HTERT RPE-1 (cell line): ENCODE results near the gene CA10.

Experiments
- in situ Hi-C: fragments of 300-500 bp; cut with MboI; formaldehyde crosslinking; loops from 4 replicates; pipeline ENCODE4 v1.14.3; 2020; ENCODE audit warnings: low sequenced_read_pairs

The CA10 gene

GRCh38 chr17:52158450-52159042 lies at the start of gene CA10:
Gene CA10 (minus strand): TSS chr17:52158714.
- in situ Hi-C loops: no loop called here

GRCh38 chr17:52207796-52208195 lies 49.3 kb upstream of the CA10 start:
- in situ Hi-C loops: no loop called here

GRCh38 chr17:52202520-52203080 lies 44.1 kb upstream of the CA10 start:
- in situ Hi-C loops: no loop called here

GRCh38 chr17:52201767-52202519 lies 43.4 kb upstream of the CA10 start:
- in situ Hi-C loops: no loop called here

GRCh38 chr17:52191491-52191890 lies 33.0 kb upstream of the CA10 start:
- in situ Hi-C loops: no loop called here

- in situ Hi-C loops: no loop called here
Observed at GRCh38 chr17:52181782-52182181, 23.3 kb upstream of the CA10 start.

GRCh38 chr17:52178012-52178411 lies 19.5 kb upstream of the CA10 start:
- in situ Hi-C loops: no loop called here

GRCh38 chr17:52170963-52171572 lies 12.6 kb upstream of the CA10 start:
- in situ Hi-C loops: no loop called here

- in situ Hi-C loops: no loop called here
Observed at GRCh38 chr17:52160136-52160567, 1.6 kb upstream of the CA10 start.

- in situ Hi-C loops: no loop called here
Observed at GRCh38 chr17:52159246-52160135, 977 bp upstream of the CA10 start.

GRCh38 chr17:52157603-52158449 lies 688 bp downstream of the CA10 start:
- in situ Hi-C loops: no loop called here

GRCh38 chr17:52156576-52157570 lies 1.6 kb downstream of the CA10 start:
- in situ Hi-C loops: no loop called here

GRCh38 chr17:52155301-52155700 lies 3.2 kb downstream of the CA10 start:
- in situ Hi-C loops: no loop called here

- in situ Hi-C loops: no loop called here
Observed at GRCh38 chr17:52154466-52154865, 4.0 kb downstream of the CA10 start.

GRCh38 chr17:52150935-52151334 lies 7.6 kb downstream of the CA10 start:
- in situ Hi-C loops: no loop called here

- in situ Hi-C loops: no loop called here
Observed at GRCh38 chr17:52149626-52150025, 8.9 kb downstream of the CA10 start.

- in situ Hi-C loops: no loop called here
Observed at GRCh38 chr17:52148969-52149351, 9.6 kb downstream of the CA10 start.

- in situ Hi-C loops: no loop called here
Observed at GRCh38 chr17:52148288-52148968, 10.1 kb downstream of the CA10 start.
